Endothelial cell of coronary artery (primary cell): ENCODE measurements around the gene TPCN2. TPM values are rescaled to one million over a fixed set of nuclear protein-coding genes. Genes with fewer than 3 reads are reported as not detected.

Experiments
- total RNA-seq: library from RNA; depleted of rRNA; stranded (reverse); fragments of >200 nt; gene quantifications from 2 replicates; pipeline ENCODE4 v1.2.3, GENCODE V29; 2014

TPCN2 gene
- 8.9 and 9.6 TPM in 2 replicates for total RNA-seq

DNA sequence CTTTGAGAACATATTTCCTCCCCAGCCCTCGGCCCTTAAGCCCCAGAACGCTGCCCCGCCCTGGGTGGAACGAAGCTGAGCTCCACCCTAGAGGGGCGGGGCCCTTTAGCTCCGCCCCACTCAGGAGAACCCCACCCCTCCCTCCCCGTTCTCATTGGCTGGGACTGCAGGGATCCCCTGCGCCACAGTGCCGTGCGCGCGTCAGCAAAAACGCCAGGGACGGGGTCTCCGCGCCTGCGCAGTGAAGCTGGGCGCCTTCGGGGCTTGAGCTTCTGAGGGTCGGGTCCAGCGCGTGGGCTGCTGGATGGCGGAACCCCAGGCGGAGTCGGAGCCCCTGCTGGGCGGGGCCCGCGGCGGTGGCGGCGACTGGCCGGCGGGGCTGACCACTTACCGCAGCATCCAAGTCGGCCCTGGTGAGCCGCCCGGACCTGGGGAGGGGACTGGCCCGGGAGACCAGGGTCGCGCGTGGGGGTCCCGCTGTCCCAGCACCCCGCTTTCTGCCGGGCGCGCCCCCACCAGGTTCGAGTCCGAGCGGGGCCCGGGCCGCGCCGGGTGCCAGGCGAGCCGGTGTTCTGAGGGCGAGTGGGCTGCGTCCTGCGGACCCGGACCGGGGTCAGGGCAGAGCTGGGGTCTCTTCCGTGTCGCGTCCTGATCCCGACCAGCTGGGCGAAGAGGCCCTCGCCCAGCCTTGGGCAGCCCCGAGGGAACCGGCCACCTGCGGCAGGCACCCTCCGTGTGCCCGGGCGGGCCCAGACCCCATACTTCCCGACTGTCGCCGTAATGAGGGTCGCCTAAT lies at the start of gene TPCN2:
Gene TPCN2 (plus strand): TSS at position 239 of the 796 bp plus-strand sequence. CDS start 66 bp downstream, at position 305.

DNA sequence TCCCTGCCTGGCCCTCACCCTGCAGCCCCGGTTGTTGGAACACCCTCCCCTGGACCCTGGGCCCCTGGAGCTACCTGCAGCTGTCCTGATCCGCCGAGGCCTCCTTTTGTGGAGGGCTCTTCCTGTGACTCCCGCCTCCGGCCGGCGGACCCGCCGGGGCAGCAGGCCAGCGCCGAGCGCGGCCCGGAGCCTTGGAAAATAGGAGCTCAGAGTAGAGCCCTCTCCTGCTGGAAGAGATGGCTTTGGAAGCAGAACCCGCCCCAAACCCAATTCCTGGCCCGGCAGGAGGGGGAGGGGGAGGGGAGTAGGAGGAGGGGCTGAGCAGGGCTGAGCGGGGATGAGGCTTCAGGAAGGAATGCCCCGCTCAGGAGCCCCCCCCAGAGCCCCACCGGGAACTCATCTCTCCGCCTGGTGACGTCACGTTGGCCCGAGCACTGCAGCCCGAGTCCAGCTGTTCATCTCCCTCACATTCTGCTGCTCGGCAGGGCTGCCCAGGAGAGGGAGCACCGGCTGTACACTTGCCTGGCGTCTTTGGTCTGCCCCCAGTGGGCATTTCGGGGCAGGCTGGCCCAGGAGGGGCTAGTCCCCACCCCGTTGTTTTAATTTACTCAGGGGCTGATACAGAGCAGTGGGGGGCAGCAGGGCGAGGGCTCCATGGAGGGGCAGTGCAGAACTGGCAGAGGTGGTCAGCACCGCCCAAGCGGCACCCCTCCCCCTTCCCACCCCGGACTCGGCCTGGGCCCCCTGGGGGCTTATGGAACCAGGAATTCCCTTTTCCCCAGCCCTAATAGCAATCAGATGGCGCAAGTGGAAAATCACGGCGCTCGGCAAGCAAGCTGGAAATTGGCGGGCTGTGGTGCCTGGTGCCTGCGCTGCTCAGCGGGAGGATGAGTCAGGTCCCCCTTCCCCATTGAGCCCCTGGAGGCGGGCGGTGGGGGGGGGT lies 35.5 kb upstream of the TPCN2 start, which contains the start of gene MRGPRF:
Gene MRGPRF (minus strand): TSS at position 238 of the 943 bp plus-strand sequence. CDS start 3,345 bp downstream, outside the sequence.

GRCh38 chr11:69155302-69156234 lies 106.8 kb downstream of the TPCN2 start, which contains the start of gene SMIM38:
TSS of gene SMIM38 (plus strand) at chr11:69155935. CDS start at chr11:69157847, 1,912 bp downstream.

Other genes with a start within 250 kb of the TPCN2 start
- 66.5 and 109 TPM in 2 replicates for gene CPT1A, start 207.0 kb upstream of the TPCN2 start, total RNA-seq
- gene MRPL21, start 145.1 kb upstream of the TPCN2 start, total RNA-seq: 75.7 and 100 TPM in 2 replicates
- gene IGHMBP2, start 145.0 kb upstream of the TPCN2 start, total RNA-seq: 8.5 and 9.8 TPM in 2 replicates
- not detected in 2 replicates for gene MRGPRD, start 67.9 kb upstream of the TPCN2 start, total RNA-seq
- gene MRGPRF, start 35.7 kb upstream of the TPCN2 start, total RNA-seq: 0.38 TPM in 1 of 2 replicates, not detected in the other
- gene SMIM38, start 107.0 kb downstream of the TPCN2 start, total RNA-seq: 0.09 and 0.47 TPM in 2 replicates
- 0.66 and 1.5 TPM in 2 replicates for gene MYEOV, start 245.2 kb downstream of the TPCN2 start, total RNA-seq